ENCODE results near the gene ZSCAN31.
"Not testable (repeated sequence)": the region's sequence is repeated elsewhere in the genome, so short reads cannot be mapped to it uniquely, and the experiment has no call there.

Gene ZSCAN31

GRCh38 chr6:28335564-28336283 is at the start of gene ZSCAN31:
Gene ZSCAN31, minus strand, starts transcription at chr6:28336148. Its CDS starts 6,465 bp downstream, at chr6:28329683.
- no peak for FAIRE-seq

GRCh38 chr6:28384143-28384533 is 48.2 kb upstream of the ZSCAN31 start:
- FAIRE-seq (no peak), DNase-seq (ENCODE audit: extremely low spot score, insufficient read length, low read depth) (no peak)

More at GRCh38 chr6:28335564-28336283, at the start of gene ZSCAN31:
- DNase-seq (ENCODE audit: extremely low spot score, insufficient read length, low read depth): peak; percentile 57

- FAIRE-seq (peak; percentile 97), DNase-seq (ENCODE audit: extremely low spot score, insufficient read length, low read depth) (peak; percentile 62)
Measured at GRCh38 chr6:28383235-28384142, 47.5 kb upstream of the ZSCAN31 start.

GRCh38 chr6:28380381-28380780 is 44.4 kb upstream of the ZSCAN31 start:
- FAIRE-seq (no peak), DNase-seq (ENCODE audit: extremely low spot score, insufficient read length, low read depth) (no peak)

- FAIRE-seq (no peak), DNase-seq (ENCODE audit: extremely low spot score, insufficient read length, low read depth) (no peak)
Measured at GRCh38 chr6:28378644-28379043, 42.7 kb upstream of the ZSCAN31 start.

- DNase-seq (ENCODE audit: extremely low spot score, insufficient read length, low read depth) (no peak), FAIRE-seq (no peak)
Measured at GRCh38 chr6:28377879-28378278, 41.9 kb upstream of the ZSCAN31 start.

- FAIRE-seq (no peak), DNase-seq (ENCODE audit: extremely low spot score, insufficient read length, low read depth) (no peak)
Measured at GRCh38 chr6:28373925-28374324, 38.0 kb upstream of the ZSCAN31 start.

- DNase-seq (ENCODE audit: extremely low spot score, insufficient read length, low read depth): peak; percentile 30
- peak; percentile 90 for FAIRE-seq
Measured at GRCh38 chr6:28371706-28372451, 35.9 kb upstream of the ZSCAN31 start.

GRCh38 chr6:28371280-28371679 is 35.3 kb upstream of the ZSCAN31 start:
- no peak for DNase-seq (ENCODE audit: extremely low spot score, insufficient read length, low read depth)
- no peak for FAIRE-seq

GRCh38 chr6:28370440-28370839 is 34.5 kb upstream of the ZSCAN31 start:
- DNase-seq (ENCODE audit: extremely low spot score, insufficient read length, low read depth): no peak
- no peak for FAIRE-seq

- FAIRE-seq: no peak
- DNase-seq (ENCODE audit: extremely low spot score, insufficient read length, low read depth): no peak
Measured at GRCh38 chr6:28369463-28369862, 33.5 kb upstream of the ZSCAN31 start.

GRCh38 chr6:28368522-28368921 is 32.6 kb upstream of the ZSCAN31 start:
- peak; percentile 38 for DNase-seq (ENCODE audit: extremely low spot score, insufficient read length, low read depth)
- peak; percentile 82 for FAIRE-seq

GRCh38 chr6:28365590-28365989 is 29.6 kb upstream of the ZSCAN31 start:
- not testable (repeated sequence) for FAIRE-seq; DNase-seq (ENCODE audit: extremely low spot score, insufficient read length, low read depth)

GRCh38 chr6:28360961-28361360 is 25.0 kb upstream of the ZSCAN31 start:
- no peak for DNase-seq (ENCODE audit: extremely low spot score, insufficient read length, low read depth)
- FAIRE-seq: no peak

GRCh38 chr6:28359562-28359961 is 23.6 kb upstream of the ZSCAN31 start:
- not testable (repeated sequence) for FAIRE-seq; DNase-seq (ENCODE audit: extremely low spot score, insufficient read length, low read depth)

- FAIRE-seq (no peak), DNase-seq (ENCODE audit: extremely low spot score, insufficient read length, low read depth) (no peak)
Measured at GRCh38 chr6:28357036-28357435, 21.1 kb upstream of the ZSCAN31 start.

GRCh38 chr6:28356666-28357020 is 20.7 kb upstream of the ZSCAN31 start:
- no peak for FAIRE-seq

GRCh38 chr6:28355743-28356665 is 20.1 kb upstream of the ZSCAN31 start:
- DNase-seq (ENCODE audit: extremely low spot score, insufficient read length, low read depth) (no peak), FAIRE-seq (peak; percentile 80)

More at GRCh38 chr6:28356666-28357020, 20.7 kb upstream of the ZSCAN31 start:
- no peak for DNase-seq (ENCODE audit: extremely low spot score, insufficient read length, low read depth)

Data from GM18507 (cell line).